Keratinocyte (primary cell): Measurements from ENCODE around the gene WASF3.

Source experiments
- EZH2 ChIP-seq: IDR thresholded peaks from one replicate; pipeline ENCODE4 v1.6.1; 2012; ENCODE audit warnings: inconsistent platforms, mild to moderate bottlenecking, low read length, moderate library complexity
- TF ChIP-seq, protein P1 (sequence below), 3 experiments: IDR thresholded peaks in 1 of 3; conservative IDR thresholded peaks in 1 of 3; optimal IDR thresholded peaks in 1 of 3; 2 replicates in 2 of 3; 3 replicates in 1 of 3; pipeline versions ENCODE3 to v1.5.1; 2011; ENCODE audit warnings: low read length in 3 of 3, mild to moderate bottlenecking in 3 of 3, moderate library complexity in 2 of 3, control low read depth in 1 of 3, inconsistent platforms in 1 of 3; ENCODE audit not compliant: insufficient read depth in 2 of 3; ENCODE audit errors: extremely low read depth in 1 of 3

DNA sequence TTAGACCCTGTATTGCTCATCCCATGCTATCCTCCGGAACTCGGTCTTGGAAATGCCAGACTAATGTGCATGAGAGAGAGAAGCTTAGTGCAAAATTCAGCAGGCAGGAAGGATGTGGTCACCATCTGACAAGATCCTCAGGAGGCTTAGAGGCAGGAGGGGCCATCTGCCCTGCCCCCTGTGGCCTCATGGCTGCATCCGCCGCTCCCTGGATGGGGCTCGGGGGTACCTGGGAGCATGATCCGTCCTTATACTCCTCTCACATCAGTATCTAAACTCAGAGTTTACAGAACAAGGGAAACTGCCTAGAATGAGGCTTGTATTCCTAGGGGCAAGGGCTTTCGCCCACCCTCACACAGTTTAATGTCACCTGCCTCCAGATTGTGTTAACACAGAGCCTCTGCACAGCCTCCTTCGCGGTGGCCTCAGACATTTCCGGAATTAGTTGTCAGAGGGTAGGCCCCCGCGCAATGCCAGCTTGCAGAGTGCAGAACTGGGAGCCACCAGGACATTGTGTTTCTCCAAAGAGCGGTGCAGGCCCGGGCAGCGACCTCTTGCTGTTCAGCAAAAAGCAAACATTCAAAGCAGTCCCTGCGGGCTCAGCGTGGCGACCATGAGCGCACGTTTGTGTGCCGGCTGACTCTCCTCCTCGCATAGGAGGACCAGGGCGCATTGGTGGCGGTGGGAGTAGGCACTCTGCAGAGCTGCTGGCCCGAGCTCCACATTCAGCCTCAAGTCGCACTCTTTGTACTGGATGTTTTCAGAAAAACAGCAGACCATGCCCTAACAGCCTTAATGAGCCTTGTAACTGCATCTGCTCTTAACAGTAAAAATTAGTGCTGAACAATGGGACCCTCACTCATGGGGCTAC lies 164.0 kb downstream of the WASF3 start:
- TF ChIP-seq, protein P1, sequence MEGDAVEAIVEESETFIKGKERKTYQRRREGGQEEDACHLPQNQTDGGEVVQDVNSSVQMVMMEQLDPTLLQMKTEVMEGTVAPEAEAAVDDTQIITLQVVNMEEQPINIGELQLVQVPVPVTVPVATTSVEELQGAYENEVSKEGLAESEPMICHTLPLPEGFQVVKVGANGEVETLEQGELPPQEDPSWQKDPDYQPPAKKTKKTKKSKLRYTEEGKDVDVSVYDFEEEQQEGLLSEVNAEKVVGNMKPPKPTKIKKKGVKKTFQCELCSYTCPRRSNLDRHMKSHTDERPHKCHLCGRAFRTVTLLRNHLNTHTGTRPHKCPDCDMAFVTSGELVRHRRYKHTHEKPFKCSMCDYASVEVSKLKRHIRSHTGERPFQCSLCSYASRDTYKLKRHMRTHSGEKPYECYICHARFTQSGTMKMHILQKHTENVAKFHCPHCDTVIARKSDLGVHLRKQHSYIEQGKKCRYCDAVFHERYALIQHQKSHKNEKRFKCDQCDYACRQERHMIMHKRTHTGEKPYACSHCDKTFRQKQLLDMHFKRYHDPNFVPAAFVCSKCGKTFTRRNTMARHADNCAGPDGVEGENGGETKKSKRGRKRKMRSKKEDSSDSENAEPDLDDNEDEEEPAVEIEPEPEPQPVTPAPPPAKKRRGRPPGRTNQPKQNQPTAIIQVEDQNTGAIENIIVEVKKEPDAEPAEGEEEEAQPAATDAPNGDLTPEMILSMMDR (optimal IDR thresholded peaks at IDR 0.05 in 1 of 3, IDR thresholded peaks at IDR 0.05 in 1 of 3, conservative IDR thresholded peaks at IDR 0.05 in 1 of 3; ENCODE audit: extremely low read depth in 1 of 3, insufficient read depth in 2 of 3, low read length in 3 of 3), result no peak
- no peak for TF ChIP-seq EZH2
